ENCODE data around the gene ZNF780A. TPM values are rescaled to one million over a fixed set of nuclear protein-coding genes. Genes with fewer than 3 reads are reported as not detected.
"Not testable (repeated sequence)": the region's sequence is repeated elsewhere in the genome, so short reads cannot be mapped to it uniquely, and the experiment has no call there.

Gene ZNF780A
- total RNA-seq, 2 donors from 2014 or later, result 2.4 to 4.1 TPM

GRCh38 chr19:40055832-40056504 lies 34.8 kb downstream of the ZNF780A start, which contains the start of gene ZNF780B:
Gene ZNF780B (minus strand): TSS chr19:40056231. CDS start chr19:40050332, 5,899 bp downstream.
- Histone ChIP-seq H3K4me3 (peak within 1 kb of the TSS; percentile 73 to 76), H3K27me3 (no peaks in the 10 kb centered on the region), H3K4me1 (peaks cover 0 to 15% of the 10 kb centered on the region in 2 donors), H3K27ac (peak within 1 kb of the TSS; percentile 68 to 78), H3K36me3 (no peaks in the 10 kb centered on the region), H3K9me3 (peaks cover 6 to 21% of the 10 kb centered on the region in 2 donors)
- no peak for TF ChIP-seq CTCF (IDR thresholded peaks at IDR 0.05)
- DNase-seq (ENCODE audit: low spot score), result peak; percentile 69

GRCh38 chr19:40055049-40055448 lies 35.7 kb downstream of the ZNF780A start:
- H3K27ac ChIP-seq, result peak overlapping the region; percentile 68 to 78

GRCh38 chr19:40054632-40055031 lies 36.1 kb downstream of the ZNF780A start:
- H3K27me3 ChIP-seq, result no peaks in the 10 kb centered on the region
- H3K4me3 ChIP-seq, result peak overlapping the region; percentile 73 to 76
- H3K9me3 ChIP-seq, result peaks cover under 1 to 8% of the 10 kb centered on the region in 2 donors
- no peaks in the 10 kb centered on the region for H3K36me3 ChIP-seq
- H3K27ac ChIP-seq, result no peak overlapping the region
- no peak for TF ChIP-seq CTCF (IDR thresholded peaks at IDR 0.05)
- DNase-seq (ENCODE audit: low spot score), result no peak
- peaks cover 0 to 15% of the 10 kb centered on the region in 2 donors for H3K4me1 ChIP-seq

More at GRCh38 chr19:40055049-40055448, 35.7 kb downstream of the ZNF780A start:
- H3K36me3 ChIP-seq, result no peaks in the 10 kb centered on the region
- no peak for DNase-seq (ENCODE audit: low spot score)
- no peak for TF ChIP-seq CTCF (IDR thresholded peaks at IDR 0.05)
- peak overlapping the region; percentile 73 to 76 for H3K4me3 ChIP-seq
- peaks cover 0 to 15% of the 10 kb centered on the region in 2 donors for H3K4me1 ChIP-seq
- peaks cover 4 to 12% of the 10 kb centered on the region in 2 donors for H3K9me3 ChIP-seq
- no peaks in the 10 kb centered on the region for H3K27me3 ChIP-seq

- Histone ChIP-seq H3K9me3 (no peaks in the 10 kb centered on the region), H3K4me1 (peaks cover 0 to 15% of the 10 kb centered on the region in 2 donors), H3K27me3 (no peaks in the 10 kb centered on the region), H3K4me3 (no peak overlapping the region), H3K36me3 (peaks cover 5% of the 10 kb centered on the region), H3K27ac (no peak overlapping the region)
- DNase-seq (ENCODE audit: low spot score), result no peak
- TF ChIP-seq CTCF (IDR thresholded peaks at IDR 0.05), result no peak
Measured at GRCh38 chr19:40053491-40053890, 37.3 kb downstream of the ZNF780A start.

- DNase-seq (ENCODE audit: low spot score); H3K4me3 ChIP-seq; H3K27ac ChIP-seq; H3K27me3 ChIP-seq; H3K4me1 ChIP-seq: not testable (repeated sequence)
- H3K36me3 ChIP-seq, result peaks cover 41% of the 10 kb centered on the region
- H3K9me3 ChIP-seq, result peaks cover 2 to 58% of the 10 kb centered on the region in 2 donors
Measured at GRCh38 chr19:40041718-40042117, 49.0 kb downstream of the ZNF780A start.

- H3K36me3 ChIP-seq, result peaks cover 18% of the 10 kb centered on the region
- H3K9me3 ChIP-seq, result peaks cover 21 to 69% of the 10 kb centered on the region in 2 donors
Measured at GRCh38 chr19:40038047-40038446, 52.7 kb downstream of the ZNF780A start.

More at GRCh38 chr19:40038047-40038446, 52.7 kb downstream of the ZNF780A start:
- H3K27ac ChIP-seq; H3K27me3 ChIP-seq; DNase-seq (ENCODE audit: low spot score); H3K4me1 ChIP-seq; H3K4me3 ChIP-seq: not testable (repeated sequence)
